Spleen (tissue), 7 donors: ENCODE measurements around the gene TMEM170A.
"Not testable (repeated sequence)": the region's sequence is repeated elsewhere in the genome, so short reads cannot be mapped to it uniquely, and the experiment has no call there.

Source experiments
- CTCF ChIP-seq, 11 experiments: fragments of 200-600 bp in 7 of 11; fragments of 450-650 bp in 4 of 11; sonication (generic) in 4 of 11; IDR thresholded peaks in 8 of 11; conservative IDR thresholded peaks in 3 of 11; 1 replicate in 7 of 11; 2 replicates in 4 of 11; pipeline versions ENCODE4 v1.4.0 to v1.8.0; 2016 to 2021; ENCODE audit warnings: antibody characterized with exemption in 11 of 11, inconsistent platforms in 4 of 11, mild to moderate bottlenecking in 1 of 11
- POLR2A ChIP-seq, 3 donors: fragments of 450-650 bp; IDR thresholded peaks; one replicate each; pipeline ENCODE4 v1.5.1; 2017; ENCODE audit warnings: antibody characterized with exemption in 3 of 3, mild to moderate bottlenecking in 1 of 3
- POLR2AphosphoS5 ChIP-seq, 3 donors: sonication (generic); formaldehyde crosslinking; IDR thresholded peaks; one replicate each; pipeline ENCODE4 v1.5.1; 2017; ENCODE audit warnings: antibody characterized with exemption in 3 of 3
- donor health status: DM: no; HTN: no; CAD: no; lungs with moderate emphysema.
- donor health status: DM: no; HTN: no; CAD: no.
- donor health status: DM: no; HTN: no; CAD: no.

- not testable (repeated sequence) for TF ChIP-seq CTCF (IDR thresholded peaks at IDR 0.05 in 8 of 11, conservative IDR thresholded peaks at IDR 0.05 in 3 of 11); POLR2A (IDR thresholded peaks at IDR 0.05); POLR2AphosphoS5 (IDR thresholded peaks at IDR 0.05)
These were observed 8.0 kb downstream of the TMEM170A start for GRCh38 chr16:75456486-75456885.
